Naive thymus-derived CD8-positive, alpha-beta T cell (primary cell): ENCODE measurements around the gene FRMD8. TPM values are rescaled to one million over a fixed set of nuclear protein-coding genes. Genes with fewer than 3 reads are reported as not detected.
"Not testable (repeated sequence)": the region's sequence is repeated elsewhere in the genome, so short reads cannot be mapped to it uniquely, and the experiment has no call there.

Source experiments
- ATAC-seq, 2 donors: fragments of 150-1000 bp; cut with Tn5 transposase in 1 of 2; sonication (Bioruptor Pico), chemical (Tn5 transposase) in 1 of 2; 1 replicate in 1 of 2; 2 replicates in 1 of 2; pipeline ENCODE4 v1.10.0; 2021; ENCODE audit warnings: mild to moderate bottlenecking in 2 of 2, moderate library complexity in 2 of 2
- POLR2A ChIA-PET: fragments of 350-600 bp; sonication (Branson Sonifier 250); formaldehyde crosslinking; loops from one replicate; lab custom pipeline; 2021; ENCODE audit warnings: antibody characterized with exemption; lab: Charles Lee
- DNase-seq, 10 donors: peaks; one replicate each; pipeline versions ENCODE4 v3.0.0 to v3.0.0-alpha.2; 2020 to 2022
- H3K27ac Mint-ChIP-seq, 10 donors: one replicate each; pipeline ENCODE4 v1.8.0; 2020 to 2022; ENCODE audit warnings: mild to moderate bottlenecking in 10 of 10, mixed read lengths in 10 of 10, moderate library complexity in 4 of 10, inconsistent platforms in 1 of 10
- H3K27me3 Mint-ChIP-seq, 5 donors: one replicate each; pipeline ENCODE4 v1.8.0; 2021 to 2022; ENCODE audit warnings: mixed read lengths in 5 of 5
- H3K36me3 Mint-ChIP-seq, 3 donors: one replicate each; pipeline ENCODE4 v1.8.0; 2020 to 2022; ENCODE audit warnings: mixed read lengths in 3 of 3, mild to moderate bottlenecking in 2 of 3, inconsistent platforms in 1 of 3
- H3K4me1 Mint-ChIP-seq, 4 donors: one replicate each; pipeline ENCODE4 v1.8.0; 2021 to 2022; ENCODE audit warnings: mixed read lengths in 4 of 4
- H3K4me3 Mint-ChIP-seq, 10 donors: one replicate each; pipeline ENCODE4 v1.8.0; 2020 to 2022; ENCODE audit warnings: mild to moderate bottlenecking in 10 of 10, mixed read lengths in 10 of 10, moderate library complexity in 6 of 10, inconsistent platforms in 1 of 10
- H3K9me3 Mint-ChIP-seq, 9 donors: one replicate each; pipeline ENCODE4 v1.8.0; 2020 to 2022; ENCODE audit warnings: mixed read lengths in 9 of 9, mild to moderate bottlenecking in 3 of 9, inconsistent platforms in 1 of 9, moderate library complexity in 1 of 9
- polyA plus RNA-seq, 3 donors: library from polyadenylated mRNA; unstranded; fragments of 300-500 nt; fragmentation: Illumina TruSeq; gene quantifications; one replicate each; pipeline ENCODE4 v1.2.3, GENCODE V29; 2021
- total RNA-seq, 8 experiments: library from RNA in 2 of 8; stranded (reverse) in 2 of 8; gene quantifications; one replicate each; pipeline ENCODE4 v1.2.3 and lab custom pipeline; 2021 to 2026

Gene FRMD8
- total and polyA plus RNA-seq, 5 experiments from 2014 or later = 34.5 to 55.0 (median 42.6) TPM

DNA sequence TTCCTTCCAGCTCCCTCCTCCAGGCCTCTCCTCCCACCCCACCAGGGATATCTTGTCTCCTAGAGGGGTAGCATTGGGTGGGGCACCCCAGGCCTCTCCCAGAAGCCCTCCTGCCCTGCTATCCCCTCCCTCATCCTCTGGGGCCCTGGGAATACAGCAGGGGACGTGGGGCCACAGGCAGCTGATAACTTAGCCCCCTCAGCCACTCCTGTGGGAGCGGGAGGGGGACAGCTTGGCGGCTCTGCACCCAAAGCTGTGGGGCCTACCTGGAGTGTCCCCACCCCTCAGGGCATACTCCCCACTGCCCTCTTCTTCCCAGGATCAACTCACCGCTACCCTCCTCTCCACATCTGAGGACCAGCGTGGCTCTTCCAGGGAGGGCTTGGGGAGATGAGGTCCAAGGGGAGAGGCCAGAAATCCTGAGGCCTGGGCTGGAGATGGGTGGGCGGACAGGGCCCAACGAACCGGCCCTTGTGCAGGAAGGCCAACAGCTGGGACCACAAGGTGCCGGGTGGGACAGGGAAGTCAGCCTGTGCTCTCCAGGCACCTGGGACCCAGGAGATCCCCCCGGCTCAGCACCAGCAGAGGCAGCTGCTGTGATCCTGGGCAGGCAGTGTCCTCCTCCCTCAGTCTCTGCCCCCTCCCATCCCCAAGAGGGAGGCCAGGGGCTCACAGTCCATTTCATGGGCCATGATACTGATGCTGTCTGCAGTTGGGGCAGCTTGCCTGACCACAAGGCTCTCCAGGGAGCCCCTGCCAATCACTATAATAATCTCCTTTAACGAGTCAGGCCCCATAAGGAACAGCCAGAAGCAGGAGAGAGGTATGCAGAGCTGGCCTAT, 59.4 kb downstream of the FRMD8 start:
- POLR2A ChIA-PET = interaction anchor here (1.0 to 6.4 kb wide), 11 partner anchors 13 to 53 kb away, joined by 3 to 50 read pairs (median 4); partner anchors contain the start of genes MALAT1 and NEAT1
- peaks cover 0 to 20% (median 0%) of the 10 kb centered on the region in 3 donors for H3K36me3 Mint-ChIP-seq
- ATAC-seq = no peak
- DNase-seq = no peak
- H3K27ac Mint-ChIP-seq = peak overlapping the region in 8 of 10 donors; percentile 11 to 52 (median 32)
- no peaks in the 10 kb centered on the region for H3K27me3 Mint-ChIP-seq
- H3K4me3 Mint-ChIP-seq = no peak overlapping the region
- H3K4me1 Mint-ChIP-seq = peaks cover 11 to 43% (median 29%) of the 10 kb centered on the region in 4 donors
- peaks cover 0 to 1% (median 0%) of the 10 kb centered on the region in 9 donors for H3K9me3 Mint-ChIP-seq

DNA sequence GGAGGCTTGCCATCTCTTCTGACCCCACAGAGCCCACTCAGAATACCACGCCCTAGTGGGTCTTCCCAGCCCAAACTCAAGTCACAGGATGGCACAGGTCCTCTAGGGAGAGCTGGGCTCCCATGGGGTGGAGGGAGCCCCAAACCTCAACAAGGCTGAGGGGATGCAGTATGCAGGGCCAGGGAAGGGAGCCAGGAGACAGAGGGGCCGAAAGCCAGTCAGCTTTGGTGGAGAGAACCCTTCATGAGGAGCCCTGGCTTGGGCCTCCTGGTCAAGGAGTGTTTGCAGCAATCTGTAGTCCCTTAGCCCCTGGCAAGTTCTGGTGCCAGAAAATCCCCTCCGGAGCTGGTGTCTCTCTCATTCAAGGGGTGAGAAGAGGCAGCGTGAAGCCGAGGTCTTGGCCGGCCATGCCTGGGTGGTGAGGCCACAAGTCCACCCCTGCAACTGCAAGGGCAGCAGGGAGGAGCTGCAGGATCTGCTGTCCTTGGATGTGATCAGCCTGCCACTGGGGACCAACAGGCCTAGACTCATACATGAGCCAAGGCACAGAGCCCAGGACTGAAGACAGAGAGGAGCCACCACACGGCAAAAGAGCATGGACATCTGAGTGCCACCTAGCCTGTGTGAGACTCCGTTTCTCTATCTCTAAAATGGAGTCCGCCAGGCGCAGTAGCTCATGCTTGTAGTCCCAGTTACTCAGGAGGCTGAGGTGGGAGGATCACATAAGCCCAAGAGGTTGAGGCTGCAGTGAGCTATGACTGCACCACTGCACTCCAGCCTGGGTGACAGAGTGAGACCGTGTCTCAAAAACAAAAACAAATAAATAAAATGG, 60.2 kb downstream of the FRMD8 start:
- Mint-ChIP-seq H3K27me3 (no peaks in the 10 kb centered on the region), H3K4me1 (peaks cover 8 to 35% (median 24%) of the 10 kb centered on the region in 4 donors), H3K27ac (peak overlapping the region in 9 of 10 donors; percentile 11 to 81 (median 52)), H3K4me3 (no peak overlapping the region), H3K36me3 (peaks cover 0 to 17% (median 0%) of the 10 kb centered on the region in 3 donors), H3K9me3 (peaks cover 0 to 1% (median 0%) of the 10 kb centered on the region in 9 donors)
- POLR2A ChIA-PET = interaction anchor here (1.0 to 2.0 kb wide), 10 partner anchors 11 to 54 kb away, joined by 3 to 7 read pairs (median 4); partner anchors contain the start of genes MALAT1 and NEAT1
- ATAC-seq (no peak), DNase-seq (no peak)

DNA sequence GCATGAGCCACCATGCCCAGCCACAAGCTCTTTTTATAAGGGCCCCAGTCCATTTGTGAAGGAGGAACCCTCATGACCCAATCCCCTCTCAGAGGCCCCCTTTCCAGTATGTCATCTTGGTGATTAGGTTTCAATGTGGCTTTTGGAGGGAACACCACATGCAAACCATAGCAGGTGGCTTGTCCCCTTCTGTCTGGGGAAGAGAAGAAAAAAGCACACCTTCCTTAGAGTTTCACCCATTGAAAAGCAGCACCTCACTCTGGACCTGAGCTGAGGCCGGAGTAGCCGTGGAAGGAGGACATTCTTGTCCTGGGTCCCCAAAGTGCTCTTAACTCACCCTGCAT, 61.6 kb downstream of the FRMD8 start:
- peaks cover 7 to 23% (median 14%) of the 10 kb centered on the region in 4 donors for H3K4me1 Mint-ChIP-seq
- H3K36me3 Mint-ChIP-seq = peaks cover 0 to 15% (median 0%) of the 10 kb centered on the region in 3 donors
- peaks cover 0 to 1% (median 0%) of the 10 kb centered on the region in 9 donors for H3K9me3 Mint-ChIP-seq
- H3K4me3 Mint-ChIP-seq = no peak overlapping the region
- DNase-seq (no peak), ATAC-seq (no peak)
- peak overlapping the region in 6 of 10 donors; percentile 6 to 73 (median 52) for H3K27ac Mint-ChIP-seq
- H3K27me3 Mint-ChIP-seq = no peaks in the 10 kb centered on the region
- POLR2A ChIA-PET = interaction anchor here (0.6 to 2.5 kb wide), 3 partner anchors 49 to 428 kb away, joined by 3 to 10 read pairs (median 4); partner anchors contain the start of gene MALAT1

DNA sequence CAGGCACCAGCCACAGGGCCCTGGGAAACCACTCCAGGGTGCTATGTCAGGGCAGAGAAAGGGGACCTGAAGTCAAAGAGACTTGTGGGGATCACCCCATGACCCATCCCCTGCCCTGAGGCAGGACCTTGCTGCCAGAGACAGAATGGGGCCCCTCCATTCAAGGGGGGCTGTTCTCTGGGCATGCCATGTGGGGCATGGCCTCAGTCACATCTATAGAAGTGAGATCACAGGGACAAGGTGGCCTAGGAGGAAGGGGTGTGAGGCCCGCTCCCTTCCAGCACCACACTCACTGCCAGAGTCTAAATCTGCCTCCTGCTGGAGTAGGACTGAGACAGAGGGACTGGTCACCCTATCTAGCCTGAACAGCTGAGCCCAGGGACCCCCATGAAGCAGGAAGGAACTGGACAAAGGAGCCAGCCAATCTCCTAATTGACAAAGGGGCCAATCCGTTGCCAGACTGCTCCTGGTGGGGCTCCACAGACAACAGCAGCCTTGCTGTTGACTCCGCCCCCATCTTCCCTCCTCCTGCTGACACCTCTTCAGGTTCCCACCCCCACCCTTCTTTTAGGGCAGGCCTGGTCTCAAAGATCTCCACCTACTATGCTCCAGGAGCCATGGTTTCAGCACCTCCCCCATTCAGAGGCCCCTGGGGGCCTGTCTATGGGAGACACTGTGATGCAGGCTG, 62.1 kb downstream of the FRMD8 start:
- peak overlapping the region in 8 of 10 donors; percentile 19 to 79 (median 38) for H3K27ac Mint-ChIP-seq
- ATAC-seq (no peak), DNase-seq (no peak)
- no peaks in the 10 kb centered on the region for H3K27me3 Mint-ChIP-seq
- H3K4me1 Mint-ChIP-seq = peaks cover 4 to 21% (median 8%) of the 10 kb centered on the region in 4 donors
- POLR2A ChIA-PET = interaction anchor here (0.6 to 2.5 kb wide), 4 partner anchors 12 to 50 kb away, joined by 3 to 10 read pairs (median 4); partner anchors contain the start of gene MALAT1
- peaks cover 0 to 1% (median 0%) of the 10 kb centered on the region in 9 donors for H3K9me3 Mint-ChIP-seq
- H3K36me3 Mint-ChIP-seq = peaks cover 0 to 15% (median 0%) of the 10 kb centered on the region in 3 donors
- no peak overlapping the region for H3K4me3 Mint-ChIP-seq

DNA sequence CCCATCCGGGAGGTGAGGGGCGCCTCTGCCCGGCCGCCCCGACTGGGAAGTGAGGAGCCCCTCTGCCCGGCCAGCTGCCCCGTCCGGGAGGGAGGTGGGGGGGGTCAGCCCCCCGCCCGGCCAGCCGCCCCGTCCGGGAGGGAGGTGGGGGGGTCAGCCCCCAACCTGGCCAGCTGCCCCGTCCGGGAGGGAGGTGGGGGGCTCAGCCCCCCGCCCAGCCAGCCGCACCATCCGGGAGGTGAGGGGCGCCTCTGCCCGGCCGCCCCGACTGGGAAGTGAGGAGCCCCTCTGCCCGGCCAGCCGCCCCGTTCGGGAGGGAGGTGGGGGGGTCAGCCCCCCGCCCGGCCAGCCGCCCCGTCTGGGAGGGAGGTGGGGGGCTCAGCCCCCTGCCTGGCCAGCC, 64.9 kb downstream of the FRMD8 start:
- ATAC-seq, H3K36me3 Mint-ChIP-seq, H3K27me3 Mint-ChIP-seq, H3K27ac Mint-ChIP-seq, POLR2A ChIA-PET, DNase-seq, H3K9me3 Mint-ChIP-seq, H3K4me3 Mint-ChIP-seq: not testable (repeated sequence)
- peaks cover 3 to 35% (median 17%) of the 10 kb centered on the region in 4 donors for H3K4me1 Mint-ChIP-seq

DNA sequence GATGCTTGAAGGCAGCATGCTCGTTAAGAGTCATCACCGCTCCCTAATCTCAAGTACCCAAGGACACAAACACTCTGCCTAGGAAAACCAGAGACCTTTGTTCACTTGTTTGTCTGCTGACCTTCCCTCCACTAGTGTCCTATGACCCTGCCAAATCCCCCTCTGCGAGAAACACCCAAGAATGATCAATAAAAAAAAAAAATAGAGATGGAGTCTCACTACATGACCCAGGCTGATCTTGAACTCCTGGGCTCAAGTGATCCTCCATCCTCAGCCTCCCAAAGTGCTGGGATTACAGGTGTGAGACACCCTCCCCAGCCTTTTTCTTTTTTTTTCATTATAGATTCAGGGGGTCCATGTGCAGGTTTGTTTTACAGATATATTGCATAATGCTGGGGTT, 65.8 kb downstream of the FRMD8 start:
- POLR2A ChIA-PET, H3K9me3 Mint-ChIP-seq, ATAC-seq, H3K4me3 Mint-ChIP-seq, H3K36me3 Mint-ChIP-seq, DNase-seq, H3K27ac Mint-ChIP-seq, H3K27me3 Mint-ChIP-seq: not testable (repeated sequence)
- H3K4me1 Mint-ChIP-seq = peaks cover 3 to 39% (median 20%) of the 10 kb centered on the region in 4 donors

DNA sequence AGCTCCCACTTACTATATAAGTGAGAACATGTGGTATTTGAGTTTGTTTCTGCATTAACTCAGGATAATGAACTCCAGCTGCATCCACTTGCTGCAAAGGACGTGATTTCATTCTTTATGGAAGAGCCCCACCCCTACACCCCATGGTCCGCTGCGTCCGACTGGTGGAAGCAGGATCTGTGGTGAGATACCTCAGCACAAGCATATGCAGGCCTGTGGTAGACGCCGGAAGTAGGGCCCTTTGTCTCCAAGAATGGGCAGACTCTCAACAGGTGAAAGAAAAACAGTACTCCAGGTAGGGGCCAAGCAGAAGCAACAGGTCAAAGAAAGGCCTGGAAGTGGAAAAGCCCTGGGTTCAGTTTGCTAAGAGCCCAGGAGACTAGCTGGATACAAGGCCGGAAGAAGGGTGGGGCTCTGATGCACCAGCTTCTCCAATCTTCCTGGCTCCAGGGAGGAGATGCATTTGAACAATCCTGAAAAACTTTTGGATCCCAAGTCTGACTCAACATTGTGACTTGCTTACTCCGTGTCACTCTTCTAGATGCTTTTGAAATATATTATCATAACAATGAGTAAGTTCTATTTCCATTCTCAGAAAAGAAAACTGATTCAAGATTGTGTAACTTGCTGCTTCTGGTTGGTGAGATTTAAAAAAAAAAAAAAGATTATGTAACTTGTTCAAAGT, 66.5 kb downstream of the FRMD8 start:
- POLR2A ChIA-PET = interaction anchor here (0.6 to 1.1 kb wide), 4 partner anchors 17 to 56 kb away, joined by 3 to 8 read pairs (median 4); no protein-coding TSS in a partner anchor
- ATAC-seq (no peak), DNase-seq (no peak)
- Mint-ChIP-seq H3K36me3 (no peaks in the 10 kb centered on the region), H3K27me3 (no peaks in the 10 kb centered on the region), H3K9me3 (peaks cover 0 to 1% (median 0%) of the 10 kb centered on the region in 9 donors), H3K4me1 (peaks cover 3 to 40% (median 19%) of the 10 kb centered on the region in 4 donors), H3K4me3 (peak overlapping the region in 3 of 10 donors; percentile 20 to 48 (median 46)), H3K27ac (peak overlapping the region in 5 of 10 donors; percentile 17 to 67 (median 45))

DNA sequence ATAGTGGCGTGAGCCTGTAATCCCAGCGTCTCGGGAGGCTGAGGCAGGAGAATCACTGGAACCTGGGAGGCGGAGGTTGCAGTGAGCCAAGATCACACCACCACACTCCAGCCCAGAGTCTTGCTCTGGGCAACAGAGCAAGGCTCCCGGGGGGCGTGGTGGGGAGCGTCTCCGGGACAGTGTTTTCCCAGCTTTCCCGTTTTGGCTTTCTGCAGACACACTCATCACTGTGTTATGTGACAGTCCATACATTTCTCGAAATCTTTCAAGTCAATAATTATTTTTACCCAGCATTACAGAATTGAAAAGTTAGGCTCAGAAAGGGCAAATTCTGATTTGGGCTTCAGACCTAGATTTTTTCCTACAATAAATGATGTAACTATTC, 67.9 kb downstream of the FRMD8 start:
- no peak for DNase-seq
- Mint-ChIP-seq H3K27me3 (no peaks in the 10 kb centered on the region), H3K27ac (peak overlapping the region; percentile 57 to 95 (median 91)), H3K36me3 (no peaks in the 10 kb centered on the region), H3K4me1 (peaks cover 3 to 36% (median 19%) of the 10 kb centered on the region in 4 donors), H3K9me3 (no peaks in the 10 kb centered on the region), H3K4me3 (peak overlapping the region; percentile 81 to 96 (median 90))
- ATAC-seq = no peak
- POLR2A ChIA-PET = no interaction called here

DNA sequence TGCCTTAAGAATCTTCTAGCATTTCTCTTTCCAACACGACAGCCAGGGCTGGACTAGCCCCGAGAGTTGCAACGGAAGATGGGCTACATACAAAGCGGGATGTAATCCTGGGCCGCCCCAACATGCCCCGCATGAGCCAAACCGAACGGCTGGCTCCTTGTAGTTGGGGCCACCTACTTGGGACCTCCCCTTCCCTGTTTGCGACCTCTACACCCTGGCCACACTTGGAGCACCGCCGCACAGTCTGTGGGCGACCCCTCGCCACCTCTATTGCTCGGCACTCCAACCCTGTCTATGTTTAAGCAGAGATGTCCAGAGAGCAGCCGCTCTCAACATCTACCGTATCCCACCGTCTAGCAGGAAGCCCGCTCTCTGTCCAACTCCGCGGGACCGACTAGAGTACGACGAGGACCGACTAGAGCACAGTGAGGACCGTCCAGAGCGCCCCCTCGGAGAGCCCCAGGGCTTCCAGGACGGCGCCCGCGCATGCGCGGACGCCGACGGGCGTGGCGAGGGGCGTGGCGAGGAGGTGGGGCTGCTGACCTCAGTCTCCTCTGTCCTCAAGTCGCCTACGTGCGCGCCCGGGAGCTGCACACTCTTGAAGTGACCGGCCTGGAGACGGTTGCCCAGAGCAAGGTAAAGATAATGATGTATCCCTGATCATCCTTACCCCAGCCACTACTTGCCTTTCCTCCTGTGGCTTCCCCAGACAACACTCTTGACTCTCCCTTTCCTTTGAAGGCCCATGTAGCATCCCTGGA, 68.4 kb downstream of the FRMD8 start:
- Mint-ChIP-seq H3K27me3 (no peaks in the 10 kb centered on the region), H3K4me1 (peaks cover 3 to 35% (median 20%) of the 10 kb centered on the region in 4 donors), H3K4me3 (peak overlapping the region; percentile 81 to 96 (median 90)), H3K27ac (peak overlapping the region; percentile 57 to 95 (median 91)), H3K9me3 (no peaks in the 10 kb centered on the region), H3K36me3 (no peaks in the 10 kb centered on the region)
- DNase-seq (peak; percentile 44 to 85 (median 70)), ATAC-seq (peak; percentile 87 to 91)
- POLR2A ChIA-PET = interaction anchor here (0.5 to 1.8 kb wide), 6 partner anchors 10 to 55 kb away, joined by 3 to 8 read pairs (median 4); no protein-coding TSS in a partner anchor

DNA sequence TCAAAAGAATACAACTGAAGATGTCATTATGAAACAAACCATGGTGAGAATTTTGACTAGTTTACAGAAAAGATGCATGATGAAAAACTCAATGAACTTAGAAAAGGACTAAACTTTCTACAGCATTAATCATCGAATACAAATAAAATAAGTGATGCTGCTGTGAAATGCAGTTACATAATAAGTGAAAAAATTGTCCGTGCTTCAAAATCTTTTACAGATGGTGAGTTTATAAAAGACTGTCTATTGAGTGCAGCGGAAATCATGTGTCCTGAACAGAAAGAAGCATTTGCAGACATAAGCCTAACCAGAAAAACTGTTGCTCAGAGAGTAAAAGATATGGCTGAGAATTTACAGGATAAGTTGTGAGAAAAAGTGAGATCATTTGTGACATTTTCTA, 70.0 kb downstream of the FRMD8 start:
- H3K27me3 Mint-ChIP-seq = no peaks in the 10 kb centered on the region
- DNase-seq (no peak), ATAC-seq (no peak)
- H3K9me3 Mint-ChIP-seq = no peaks in the 10 kb centered on the region
- H3K36me3 Mint-ChIP-seq = no peaks in the 10 kb centered on the region
- peak overlapping the region in 5 of 10 donors; percentile 4 to 74 (median 50) for H3K27ac Mint-ChIP-seq
- peaks cover 3 to 35% (median 20%) of the 10 kb centered on the region in 4 donors for H3K4me1 Mint-ChIP-seq
- POLR2A ChIA-PET = interaction anchor here (0.8 to 1.8 kb wide), 5 partner anchors 15 to 55 kb away, joined by 3 to 8 read pairs (median 4); no protein-coding TSS in a partner anchor
- peak overlapping the region; percentile 27 to 88 (median 72) for H3K4me3 Mint-ChIP-seq
